SH-SY5Y (cell line): ENCODE results near the gene TDRKH.

Experiments used
- GATA2 ChIP-seq: IDR thresholded peaks from 2 replicates; pipeline ENCODE4 v1.6.1; 2011; ENCODE audit warnings: mild to moderate bottlenecking, low read depth, low read length
- GATA3 ChIP-seq: IDR thresholded peaks from 2 replicates; pipeline ENCODE4 v1.6.1; 2011; ENCODE audit warnings: low read depth, mild to moderate bottlenecking, low read length, moderate library complexity

- TF ChIP-seq GATA2 = no peak
- TF ChIP-seq GATA3 = no peak
Observed at GRCh38 chr1:151799179-151800022, 9.1 kb upstream of the TDRKH start.
